Neural progenitor cell (in vitro differentiated cells): ENCODE results near the gene BAX. TPM values are rescaled to one million over a fixed set of nuclear protein-coding genes. Genes with fewer than 3 reads are reported as not detected.

Experiments
- DNase-seq: peaks from one replicate; pipeline ENCODE4 v3.0.0-alpha.2; 2016; ENCODE audit warnings: low spot score
- H2AFZ ChIP-seq: fragments of 200-600 bp; sonication (generic); replicated peaks from 2 replicates; pipeline ENCODE4 v1.6.1; 2016; ENCODE audit warnings: antibody characterized with exemption
- H3F3A ChIP-seq: fragments of 200-600 bp; sonication (generic); 2 replicates; pipeline ENCODE4 v1.6.1; 2016; ENCODE audit warnings: antibody characterized with exemption, low read depth
- H3K27ac ChIP-seq: fragments of 200-600 bp; sonication (generic); 2 replicates; pipeline ENCODE4 v1.5.1; 2016; ENCODE audit warnings: mild to moderate bottlenecking
- H3K27me3 ChIP-seq: fragments of 200-600 bp; sonication (generic); 2 replicates; pipeline ENCODE4 v1.6.1; 2016; ENCODE audit warnings: mild to moderate bottlenecking, moderate library complexity
- H3K36me3 ChIP-seq: fragments of 200-600 bp; sonication (generic); 2 replicates; pipeline ENCODE4 v1.5.1; 2016
- H3K4me1 ChIP-seq: fragments of 200-600 bp; sonication (generic); 2 replicates; pipeline ENCODE4 v1.6.1; 2016; ENCODE audit warnings: mixed run types
- H3K4me2 ChIP-seq: fragments of 200-600 bp; sonication (generic); 2 replicates; pipeline ENCODE4 v1.6.1; 2016
- H3K4me3 ChIP-seq: fragments of 200-600 bp; sonication (generic); 2 replicates; pipeline ENCODE4 v1.5.1; 2016
- H3K79me2 ChIP-seq: fragments of 200-600 bp; sonication (generic); 2 replicates; pipeline ENCODE4 v1.6.1; 2016; ENCODE audit warnings: low read depth
- H3K9ac ChIP-seq: fragments of 200-600 bp; sonication (generic); 2 replicates; pipeline ENCODE4 v1.6.1; 2016
- H3K9me3 ChIP-seq: fragments of 200-600 bp; sonication (generic); 2 replicates; pipeline ENCODE4 v1.5.1; 2016; ENCODE audit warnings: low read depth
- H4K20me1 ChIP-seq: fragments of 200-600 bp; sonication (generic); 2 replicates; pipeline ENCODE4 v1.6.1; 2016; ENCODE audit warnings: low read depth
- H3K27ac Mint-ChIP-seq: 3 replicates; pipeline ENCODE4 v1.8.0; 2021; ENCODE audit warnings: mixed read lengths
- H3K27me3 Mint-ChIP-seq: 2 replicates; pipeline ENCODE4 v1.8.0; 2022; ENCODE audit warnings: low read depth, mild to moderate bottlenecking, inconsistent platforms, moderate library complexity, mixed read lengths; ENCODE audit not compliant: insufficient read depth
- H3K36me3 Mint-ChIP-seq: 3 replicates; pipeline ENCODE4 v1.8.0; 2021; ENCODE audit warnings: mixed read lengths
- H3K4me1 Mint-ChIP-seq: 3 replicates; pipeline ENCODE4 v1.8.0; 2021; ENCODE audit warnings: mixed read lengths
- H3K4me3 Mint-ChIP-seq: 3 replicates; pipeline ENCODE4 v1.8.0; 2021; ENCODE audit warnings: mild to moderate bottlenecking, moderate library complexity, mixed read lengths
- H3K9me3 Mint-ChIP-seq: 3 replicates; pipeline ENCODE4 v1.8.0; 2020; ENCODE audit warnings: mixed read lengths
- CTCF ChIP-seq: fragments of 200-600 bp; sonication (generic); IDR thresholded peaks from 2 replicates; pipeline ENCODE4 v1.5.1; 2017; ENCODE audit warnings: antibody characterized with exemption, mild to moderate bottlenecking
- EZH2 ChIP-seq: fragments of 200-600 bp; sonication (generic); IDR thresholded peaks from 2 replicates; pipeline ENCODE4 v1.6.1; 2017; ENCODE audit warnings: antibody characterized with exemption, mild to moderate bottlenecking, moderate library complexity
- EZH2phosphoT487 ChIP-seq: fragments of 200-600 bp; sonication (generic); IDR thresholded peaks from 2 replicates; pipeline ENCODE4 v1.6.1; 2017; ENCODE audit warnings: antibody characterized with exemption
- total RNA-seq: library from RNA; depleted of rRNA; stranded (reverse); fragments of >200 nt; gene quantifications from 2 replicates; pipeline ENCODE4 v1.2.3, GENCODE V29; 2015; ENCODE audit warnings: low replicate concordance

Gene BAX
- total RNA-seq, 1 donor from 2014 or later, result 35.8 TPM

DNA sequence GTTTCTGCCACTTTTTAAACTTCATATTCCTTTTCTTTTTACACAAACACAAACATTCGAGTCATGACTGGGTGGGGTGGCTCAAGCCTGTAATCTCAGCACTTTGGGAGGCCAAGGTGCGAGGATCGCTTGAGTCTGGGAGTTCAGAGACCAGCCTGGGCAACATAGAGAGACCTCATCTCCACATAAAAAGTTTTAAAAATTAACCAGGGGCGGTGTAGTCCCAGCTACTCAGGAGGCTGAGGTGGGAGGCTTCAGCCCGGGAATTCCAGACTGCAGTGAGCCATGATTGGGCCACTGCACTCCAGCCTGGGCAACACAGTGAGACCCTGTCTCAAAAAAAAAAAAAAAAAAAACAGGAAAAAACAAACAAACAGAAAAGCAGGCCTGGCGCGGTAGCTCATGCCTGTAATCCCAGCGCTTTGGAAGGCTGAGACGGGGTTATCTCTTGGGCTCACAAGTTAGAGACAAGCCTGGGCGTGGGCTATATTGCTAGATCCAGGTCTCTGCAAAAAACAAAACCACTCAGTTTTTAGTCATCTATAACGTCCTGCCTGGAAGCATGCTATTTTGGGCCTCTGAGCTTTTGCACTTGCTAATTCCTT is 583 bp upstream of the BAX start:
- H3K9me3 Mint-ChIP-seq, result no peaks in the 10 kb centered on the region
- Histone ChIP-seq H3K4me2 (peak overlapping the region; percentile 95), H3K27me3 (no peaks in the 10 kb centered on the region), H2AFZ (peak overlapping the region; percentile 81), H3K27ac (no peak overlapping the region), H4K20me1 (no peaks in the 10 kb centered on the region), H3F3A (peaks cover 10% of the 10 kb centered on the region), H3K4me3 (peak overlapping the region; percentile 97), H3K9ac (no peak overlapping the region), H3K36me3 (peaks cover 3% of the 10 kb centered on the region), H3K9me3 (no peaks in the 10 kb centered on the region), H3K79me2 (peaks cover 24% of the 10 kb centered on the region), H3K4me1 (peaks cover 8% of the 10 kb centered on the region)
- peak overlapping the region; percentile 85 for H3K4me3 Mint-ChIP-seq
- H3K27me3 Mint-ChIP-seq, result peaks cover 2% of the 10 kb centered on the region
- TF ChIP-seq EZH2, result no peak
- no peak for TF ChIP-seq CTCF
- TF ChIP-seq EZH2phosphoT487, result no peak
- peak overlapping the region; percentile 62 for H3K27ac Mint-ChIP-seq
- no peak for DNase-seq
- peaks cover 9% of the 10 kb centered on the region for H3K36me3 Mint-ChIP-seq
- peaks cover 10% of the 10 kb centered on the region for H3K4me1 Mint-ChIP-seq

DNA sequence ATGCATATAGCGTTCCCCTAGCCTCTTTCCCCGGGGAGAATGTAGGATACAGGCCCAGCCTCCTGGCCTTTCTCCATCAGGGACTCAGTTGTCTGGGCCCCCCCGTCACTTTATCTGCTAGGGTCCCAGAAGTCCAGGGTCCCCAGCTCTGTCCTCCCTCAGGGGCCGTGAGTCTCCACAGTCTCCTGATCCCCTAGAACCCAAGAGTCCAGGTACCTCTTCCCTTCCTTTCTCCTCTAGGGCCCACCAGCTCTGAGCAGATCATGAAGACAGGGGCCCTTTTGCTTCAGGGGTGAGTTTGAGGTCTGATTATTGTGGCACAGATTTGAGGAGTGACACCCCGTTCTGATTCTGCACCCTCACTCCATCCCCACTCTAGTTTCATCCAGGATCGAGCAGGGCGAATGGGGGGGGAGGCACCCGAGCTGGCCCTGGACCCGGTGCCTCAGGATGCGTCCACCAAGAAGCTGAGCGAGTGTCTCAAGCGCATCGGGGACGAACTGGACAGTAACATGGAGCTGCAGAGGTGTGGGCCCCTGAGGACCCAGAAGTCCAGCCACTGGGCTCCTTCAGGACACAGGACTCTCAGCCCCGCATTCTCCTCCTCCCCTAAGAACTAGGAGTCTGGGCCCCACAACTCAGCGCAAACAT is 758 bp downstream of the BAX start:
- H3K4me3 Mint-ChIP-seq, result peak overlapping the region; percentile 85
- H3K4me1 Mint-ChIP-seq, result peaks cover 10% of the 10 kb centered on the region
- Histone ChIP-seq H3K4me2 (peak overlapping the region; percentile 95), H3F3A (peaks cover 10% of the 10 kb centered on the region), H3K27me3 (no peaks in the 10 kb centered on the region), H3K4me3 (peak overlapping the region; percentile 97), H4K20me1 (no peaks in the 10 kb centered on the region), H3K79me2 (peaks cover 24% of the 10 kb centered on the region), H3K4me1 (peaks cover 8% of the 10 kb centered on the region), H3K9me3 (no peaks in the 10 kb centered on the region), H3K9ac (peak overlapping the region; percentile 87), H3K36me3 (peaks cover 3% of the 10 kb centered on the region), H2AFZ (no peak overlapping the region), H3K27ac (no peak overlapping the region)
- TF ChIP-seq EZH2 (no peak), CTCF (no peak), EZH2phosphoT487 (no peak)
- H3K36me3 Mint-ChIP-seq, result peaks cover 9% of the 10 kb centered on the region
- peaks cover 2% of the 10 kb centered on the region for H3K27me3 Mint-ChIP-seq
- no peaks in the 10 kb centered on the region for H3K9me3 Mint-ChIP-seq
- H3K27ac Mint-ChIP-seq, result no peak overlapping the region
- DNase-seq, result no peak

- TF ChIP-seq EZH2 (no peak), EZH2phosphoT487 (no peak), CTCF (no peak)
- Histone ChIP-seq H3K4me2 (no peak overlapping the region), H3K79me2 (peaks cover 24% of the 10 kb centered on the region), H3K9me3 (no peaks in the 10 kb centered on the region), H3K9ac (no peak overlapping the region), H3F3A (peaks cover 26% of the 10 kb centered on the region), H3K4me1 (peaks cover 8% of the 10 kb centered on the region), H3K36me3 (peaks cover 3% of the 10 kb centered on the region), H3K27me3 (no peaks in the 10 kb centered on the region), H3K4me3 (no peak overlapping the region), H3K27ac (no peak overlapping the region), H4K20me1 (no peaks in the 10 kb centered on the region), H2AFZ (no peak overlapping the region)
- Mint-ChIP-seq H3K36me3 (peaks cover 9% of the 10 kb centered on the region), H3K9me3 (no peaks in the 10 kb centered on the region), H3K27ac (no peak overlapping the region), H3K27me3 (peaks cover 5% of the 10 kb centered on the region), H3K4me3 (peak overlapping the region; percentile 52), H3K4me1 (peaks cover 19% of the 10 kb centered on the region)
- DNase-seq, result no peak
These were observed 3.3 kb downstream of the BAX start for GRCh38 chr19:48958006-48958405.
